CD4-positive, alpha-beta T cell treated with Interleukin-17A for 1 hour (primary cell): ENCODE results near the gene NTN5.

ENCODE experiments used
- DNase-seq: peaks from one replicate; pipeline ENCODE4 v3.0.0-alpha.2; 2020

Gene NTN5

GRCh38 chr19:48627865-48628314 is 44.9 kb downstream of the NTN5 start:
- DNase-seq: no peak

- no peak for DNase-seq
These were observed 45.5 kb downstream of the NTN5 start for GRCh38 chr19:48627201-48627864.

GRCh38 chr19:48625891-48626327 is 46.9 kb downstream of the NTN5 start:
- no peak for DNase-seq

GRCh38 chr19:48624791-48625723 is 47.8 kb downstream of the NTN5 start:
- DNase-seq: no peak

- DNase-seq: peak; percentile 97
These were observed 48.7 kb downstream of the NTN5 start for GRCh38 chr19:48624067-48624594.

GRCh38 chr19:48623556-48624066 is 49.2 kb downstream of the NTN5 start:
- no peak for DNase-seq

GRCh38 chr19:48619692-48620585 is 52.9 kb downstream of the NTN5 start:
- DNase-seq: no peak

- peak; percentile 98 for DNase-seq
These were observed 53.7 kb downstream of the NTN5 start, which contains the start of the genes RPL18 and SPHK2 for GRCh38 chr19:48618916-48619691. Gene RPL18 (minus strand): TSS chr19:48619178. CDS start chr19:48619143, 35 bp downstream. Gene SPHK2 (plus strand): TSS chr19:48619506. CDS start chr19:48620515, 1,009 bp downstream.

- DNase-seq: no peak
These were observed 54.4 kb downstream of the NTN5 start for GRCh38 chr19:48618278-48618915.

- DNase-seq: no peak
These were observed 55.5 kb downstream of the NTN5 start for GRCh38 chr19:48617146-48617937.

- no peak for DNase-seq
These were observed 56.2 kb downstream of the NTN5 start for GRCh38 chr19:48616491-48617056.

GRCh38 chr19:48616041-48616436 is 56.8 kb downstream of the NTN5 start:
- no peak for DNase-seq

- no peak for DNase-seq
These were observed 57.4 kb downstream of the NTN5 start for GRCh38 chr19:48615231-48616040.

GRCh38 chr19:48614436-48615230 is 58.2 kb downstream of the NTN5 start, which contains the start of gene FAM83E:
Gene FAM83E (minus strand): TSS chr19:48615076. CDS start chr19:48613372, 1,704 bp downstream.
- DNase-seq: no peak

GRCh38 chr19:48613852-48614435 is 58.9 kb downstream of the NTN5 start:
- DNase-seq: no peak

- DNase-seq: no peak
These were observed 59.6 kb downstream of the NTN5 start for GRCh38 chr19:48613024-48613851.
